ENCODE results near the gene RNF149. TPM values are rescaled to one million over a fixed set of nuclear protein-coding genes. Genes with fewer than 3 reads are reported as not detected.

RNF149 gene
- total and polyA plus RNA-seq, 9 donors, result 20.3 to 62.5 (median 45.3) TPM

- intact Hi-C loops (cut with DNase I), result no loop called here
- Histone ChIP-seq H3K36me3 (no peaks in the 10 kb centered on the region), H3K4me1 (ENCODE audit: insufficient read depth) (no peaks in the 10 kb centered on the region), H3K9me3 (no peaks in the 10 kb centered on the region), H3K27me3 (no peaks in the 10 kb centered on the region), H3K4me3 (no peak overlapping the region), H3K27ac (no peak overlapping the region)
- DNase-seq, result no peak
- WGBS, 3 donors, result 67 to 69% (median 68%) methylated on average over 15 of the region's 15 CpGs
- TF ChIP-seq EP300 (IDR thresholded peaks at IDR 0.05), result no peak
- no peak for TF ChIP-seq POLR2A (IDR thresholded peaks at IDR 0.05)
- TF ChIP-seq CTCF (IDR thresholded peaks at IDR 0.05), result no peak
Observed at GRCh38 chr2:101267671-101268656, 40.5 kb downstream of the RNF149 start.

GRCh38 chr2:101265893-101266499 is 42.5 kb downstream of the RNF149 start:
- Histone ChIP-seq H3K4me1 (ENCODE audit: insufficient read depth) (no peaks in the 10 kb centered on the region), H3K4me3 (no peak overlapping the region), H3K9me3 (no peaks in the 10 kb centered on the region), H3K36me3 (no peaks in the 10 kb centered on the region), H3K27ac (no peak overlapping the region), H3K27me3 (no peaks in the 10 kb centered on the region)
- intact Hi-C loops (cut with DNase I), result no loop called here
- 73 to 80% (median 76%) methylated on average over 11 of the region's 11 CpGs for whole genome bisulfite sequencing, 3 donors
- DNase-seq, result no peak
- no peak for TF ChIP-seq POLR2A (IDR thresholded peaks at IDR 0.05)
- no peak for TF ChIP-seq CTCF (IDR thresholded peaks at IDR 0.05)
- no peak for TF ChIP-seq EP300 (IDR thresholded peaks at IDR 0.05)

DNA sequence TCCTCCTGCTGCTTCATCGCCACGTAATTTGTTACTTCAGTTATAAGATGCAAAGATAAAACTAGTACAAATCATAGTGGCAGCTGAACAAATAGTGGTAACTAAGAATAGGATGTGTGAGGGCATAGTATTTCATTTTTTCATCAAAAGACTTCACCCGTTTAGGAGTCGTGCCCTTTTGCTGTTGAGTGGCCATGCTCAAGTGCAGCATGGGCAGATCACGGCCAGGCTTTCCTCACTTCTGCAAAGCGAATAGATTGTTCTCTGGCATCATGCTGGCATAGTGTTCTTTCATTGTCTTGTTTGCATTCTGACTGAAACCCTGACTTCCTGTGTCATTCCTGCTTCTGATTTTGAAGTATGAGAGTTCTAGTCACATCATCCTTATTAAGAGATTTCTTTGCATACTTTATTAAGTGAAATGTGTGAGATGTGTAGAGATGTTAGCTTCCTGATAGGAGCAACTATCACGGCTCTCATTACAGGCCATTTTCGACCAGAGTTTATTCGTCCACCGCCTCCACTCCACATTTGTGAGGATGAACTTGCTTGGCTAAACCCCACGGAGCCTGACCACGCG is 44.1 kb downstream of the RNF149 start:
- H3K4me1 ChIP-seq (ENCODE audit: insufficient read depth), result no peaks in the 10 kb centered on the region
- intact Hi-C loops (cut with DNase I), result no loop called here
- TF ChIP-seq POLR2A (IDR thresholded peaks at IDR 0.05) (no peak), EP300 (IDR thresholded peaks at IDR 0.05) (no peak), CTCF (IDR thresholded peaks at IDR 0.05) (no peak)
- no peak for DNase-seq
- H3K4me3 ChIP-seq, result no peak overlapping the region
- no peaks in the 10 kb centered on the region for H3K27me3 ChIP-seq
- no peaks in the 10 kb centered on the region for H3K9me3 ChIP-seq
- H3K36me3 ChIP-seq, result no peaks in the 10 kb centered on the region
- no peak overlapping the region for H3K27ac ChIP-seq
- 86 to 89% (median 88%) methylated on average over 13 of the region's 13 CpGs for WGBS, 3 donors

GRCh38 chr2:101263377-101263800 is 45.1 kb downstream of the RNF149 start:
- Histone ChIP-seq H3K27me3 (no peaks in the 10 kb centered on the region), H3K9me3 (no peaks in the 10 kb centered on the region), H3K27ac (no peak overlapping the region), H3K4me1 (ENCODE audit: insufficient read depth) (no peaks in the 10 kb centered on the region), H3K4me3 (no peak overlapping the region), H3K36me3 (no peaks in the 10 kb centered on the region)
- no peak for DNase-seq
- intact Hi-C loops (cut with DNase I), result no loop called here
- WGBS, 3 donors, result 81 to 93% (median 89%) methylated on average over 1 of the region's 1 CpG
- TF ChIP-seq POLR2A (IDR thresholded peaks at IDR 0.05), result no peak
- no peak for TF ChIP-seq CTCF (IDR thresholded peaks at IDR 0.05)
- TF ChIP-seq EP300 (IDR thresholded peaks at IDR 0.05), result no peak

Data from ovary (tissue), 9 donors.